Kidney epithelial cell (primary cell): Measurements from ENCODE around the gene CACNA1D. TPM values are rescaled to one million over a fixed set of nuclear protein-coding genes. Genes with fewer than 3 reads are reported as not detected.

Experiments used
- DNase-seq: peaks from one replicate; pipeline ENCODE4 v3.0.0-alpha.2; 2010; ENCODE audit warnings: low read depth
- H3K27me3 ChIP-seq: 2 replicates; pipeline ENCODE4 v1.6.0; 2011; ENCODE audit warnings: low read length; ENCODE audit not compliant: control insufficient read depth, insufficient read depth
- H3K36me3 ChIP-seq: 2 replicates; pipeline ENCODE4 v1.5.1; 2011; ENCODE audit warnings: low read length; ENCODE audit not compliant: control insufficient read depth, insufficient read depth
- H3K4me3 ChIP-seq: 2 replicates; pipeline ENCODE4 v1.5.1; 2011; ENCODE audit warnings: low read depth, mild to moderate bottlenecking, control low read depth, low read length
- total RNA-seq: library from RNA; depleted of rRNA; stranded (reverse); fragments of >200 nt; gene quantifications from 2 replicates; pipeline ENCODE4 v1.2.3, GENCODE V29; 2015
- TF ChIP-seq, protein P1 (sequence below): IDR thresholded peaks from 2 replicates; pipeline ENCODE4 v1.5.1; 2011; ENCODE audit warnings: mild to moderate bottlenecking, moderate library complexity, low read length, control low read depth, inconsistent platforms; ENCODE audit not compliant: insufficient read depth, poor library complexity, severe bottlenecking

The CACNA1D gene
- total RNA-seq, 1 donor from 2014 or later: 0.21 TPM

- Histone ChIP-seq H3K27me3 (no peaks in the 10 kb centered on the region), H3K4me3 (no peak overlapping the region), H3K36me3 (no peaks in the 10 kb centered on the region)
- DNase-seq: no peak
- TF ChIP-seq, protein P1, sequence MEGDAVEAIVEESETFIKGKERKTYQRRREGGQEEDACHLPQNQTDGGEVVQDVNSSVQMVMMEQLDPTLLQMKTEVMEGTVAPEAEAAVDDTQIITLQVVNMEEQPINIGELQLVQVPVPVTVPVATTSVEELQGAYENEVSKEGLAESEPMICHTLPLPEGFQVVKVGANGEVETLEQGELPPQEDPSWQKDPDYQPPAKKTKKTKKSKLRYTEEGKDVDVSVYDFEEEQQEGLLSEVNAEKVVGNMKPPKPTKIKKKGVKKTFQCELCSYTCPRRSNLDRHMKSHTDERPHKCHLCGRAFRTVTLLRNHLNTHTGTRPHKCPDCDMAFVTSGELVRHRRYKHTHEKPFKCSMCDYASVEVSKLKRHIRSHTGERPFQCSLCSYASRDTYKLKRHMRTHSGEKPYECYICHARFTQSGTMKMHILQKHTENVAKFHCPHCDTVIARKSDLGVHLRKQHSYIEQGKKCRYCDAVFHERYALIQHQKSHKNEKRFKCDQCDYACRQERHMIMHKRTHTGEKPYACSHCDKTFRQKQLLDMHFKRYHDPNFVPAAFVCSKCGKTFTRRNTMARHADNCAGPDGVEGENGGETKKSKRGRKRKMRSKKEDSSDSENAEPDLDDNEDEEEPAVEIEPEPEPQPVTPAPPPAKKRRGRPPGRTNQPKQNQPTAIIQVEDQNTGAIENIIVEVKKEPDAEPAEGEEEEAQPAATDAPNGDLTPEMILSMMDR: no peak
These were observed 40.4 kb downstream of the CACNA1D start for GRCh38 chr3:53534676-53535400.

- TF ChIP-seq, protein P1: no peak
- Histone ChIP-seq H3K4me3 (no peak overlapping the region), H3K27me3 (no peaks in the 10 kb centered on the region), H3K36me3 (no peaks in the 10 kb centered on the region)
- no peak for DNase-seq
These were observed 41.9 kb downstream of the CACNA1D start for GRCh38 chr3:53536282-53536681.

DNA sequence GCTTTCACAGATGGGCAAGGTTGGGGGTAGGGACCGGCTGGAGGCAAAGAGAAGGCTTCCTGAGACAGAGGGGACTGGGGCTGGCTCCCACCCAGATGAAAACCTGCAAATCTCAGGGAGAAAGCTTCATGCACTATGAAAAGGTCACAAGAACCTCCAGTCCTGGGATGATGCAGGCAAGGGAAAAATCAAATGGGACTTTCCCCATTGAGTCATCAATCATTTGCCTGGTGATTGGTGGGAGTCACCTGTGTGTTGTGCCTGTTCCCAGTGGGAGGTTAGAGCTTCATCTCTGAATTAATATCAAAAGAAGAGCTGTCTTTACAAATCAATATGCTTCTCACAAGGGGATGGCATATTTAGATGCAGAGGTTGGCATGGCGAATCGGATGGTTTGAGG, 49.9 kb downstream of the CACNA1D start:
- no peak for DNase-seq
- no peak overlapping the region for H3K4me3 ChIP-seq
- TF ChIP-seq, protein P1: no peak
- H3K27me3 ChIP-seq: no peaks in the 10 kb centered on the region
- no peaks in the 10 kb centered on the region for H3K36me3 ChIP-seq

GRCh38 chr3:53545310-53545995, 51.0 kb downstream of the CACNA1D start:
- no peak overlapping the region for H3K4me3 ChIP-seq
- no peaks in the 10 kb centered on the region for H3K36me3 ChIP-seq
- DNase-seq: no peak
- TF ChIP-seq, protein P1: no peak
- H3K27me3 ChIP-seq: no peaks in the 10 kb centered on the region

GRCh38 chr3:53545996-53546359, 51.6 kb downstream of the CACNA1D start:
- TF ChIP-seq, protein P1: no peak
- H3K4me3 ChIP-seq: no peak overlapping the region
- no peak for DNase-seq
- no peaks in the 10 kb centered on the region for H3K27me3 ChIP-seq
- no peaks in the 10 kb centered on the region for H3K36me3 ChIP-seq
